Measurements from ENCODE around the gene CCDC88C. TPM values are rescaled to one million over a fixed set of nuclear protein-coding genes. Genes with fewer than 3 reads are reported as not detected.

The CCDC88C gene
- total RNA-seq, 1 experiment from 2014 or later, result 29.8 TPM

DNA sequence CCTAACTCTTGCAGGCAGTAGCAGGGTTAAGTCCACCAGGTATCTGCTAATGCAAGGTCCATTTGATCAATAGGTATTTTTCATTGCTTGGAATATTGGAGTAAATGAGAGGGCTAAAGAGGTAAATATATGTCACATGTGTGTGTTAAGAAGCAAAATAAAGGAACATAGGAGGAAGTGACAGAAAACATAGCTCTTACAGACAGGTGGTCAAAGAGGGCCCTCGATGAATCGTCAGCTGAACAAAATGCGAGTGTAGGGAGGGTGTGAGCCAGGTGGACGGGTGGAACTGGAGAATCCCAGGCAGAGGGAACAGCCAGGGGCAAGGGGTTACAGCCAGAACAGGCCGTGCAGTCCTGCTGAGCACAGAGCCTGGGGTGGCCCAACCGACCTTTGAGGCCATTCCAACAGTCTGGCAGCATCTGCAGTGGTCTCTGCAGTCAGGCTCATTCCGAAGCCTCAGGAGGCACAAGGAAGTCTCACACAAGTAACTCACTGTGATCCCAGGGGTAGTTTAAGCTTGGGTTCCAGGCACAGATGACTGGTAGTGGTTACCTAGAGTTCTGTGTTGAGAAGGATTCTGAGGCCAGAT is 43.2 kb downstream of the CCDC88C start:
- no peaks in the 10 kb centered on the region for H3K36me3 ChIP-seq (ENCODE audit: control insufficient read depth, insufficient read depth, low read length)
- H3K4me1 Mint-ChIP-seq (ENCODE audit: low read depth, unreplicated experiment), result peaks cover 9% of the 10 kb centered on the region
- no peaks in the 10 kb centered on the region for H3K36me3 Mint-ChIP-seq (ENCODE audit: insufficient read depth, unreplicated experiment)
- intact Hi-C loops (cut with micrococcal nuclease; ENCODE audit: unreplicated experiment), result no loop called here
- no TSS peak for BruUV-seq (replicated peaks)
- no peak for TF ChIP-seq CTCF (IDR thresholded peaks at IDR 0.05; ENCODE audit: insufficient read depth in 1 of 2, low read depth in 1 of 2, low read length in 1 of 2, severe bottlenecking in 1 of 2, unreplicated experiment in 1 of 2)
- H3K9me3 Mint-ChIP-seq (ENCODE audit: unreplicated experiment), result no peaks in the 10 kb centered on the region
- H3K27me3 Mint-ChIP-seq (ENCODE audit: insufficient read depth, unreplicated experiment), result no peaks in the 10 kb centered on the region
- POLR2A ChIA-PET, result no interaction called here
- no peak for DNase-seq
- no peaks in the 10 kb centered on the region for H3K4me1 ChIP-seq
- no peaks in the 10 kb centered on the region for H3K27me3 ChIP-seq (replicated peaks; ENCODE audit: control insufficient read depth, insufficient read depth, low read length)
- CTCF ChIA-PET, result interaction anchor here (0.6 to 1.0 kb wide), 2 partner anchors 12 to 51 kb away, joined by 3 to 4 read pairs; no protein-coding TSS in a partner anchor
- H3K27ac Mint-ChIP-seq (ENCODE audit: unreplicated experiment), result peak overlapping the region; percentile 45
- no peaks in the 10 kb centered on the region for H3K9me3 ChIP-seq
- H3K4me3 Mint-ChIP-seq (ENCODE audit: unreplicated experiment), result no peak overlapping the region
- no peak overlapping the region for H3K4me3 ChIP-seq (ENCODE audit: low read depth, low read length)

DNA sequence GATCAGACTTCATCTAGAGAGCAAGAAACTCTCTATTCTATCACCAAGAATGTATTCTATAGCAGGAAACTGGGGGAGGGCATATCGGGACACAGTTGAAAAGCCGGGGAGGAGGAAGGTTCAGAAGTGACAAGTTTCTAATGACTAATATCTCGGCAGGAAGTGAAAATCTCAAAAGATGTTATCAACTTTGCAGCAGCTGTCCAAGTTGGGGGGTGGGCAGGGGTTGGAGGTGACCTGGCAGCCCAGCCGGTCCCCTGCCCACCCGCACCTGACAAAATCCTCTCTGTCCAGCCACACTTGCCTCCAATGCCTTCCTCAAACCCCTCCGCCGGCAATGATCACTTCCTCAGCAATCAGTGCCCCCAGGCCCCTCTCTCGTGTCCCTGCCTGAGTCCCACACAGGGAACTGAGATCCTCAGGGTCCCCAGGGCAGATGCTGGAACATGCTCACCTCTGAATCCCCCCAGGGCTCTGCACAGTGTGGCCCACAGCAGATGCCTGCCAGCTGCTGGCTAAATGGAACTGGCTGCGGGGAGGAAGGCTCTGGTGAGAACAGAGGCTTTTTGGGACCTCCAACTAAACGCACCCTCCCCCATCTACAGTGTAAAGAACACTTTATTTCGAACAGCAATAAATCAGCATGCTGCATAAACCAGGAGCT is 43.9 kb downstream of the CCDC88C start:
- intact Hi-C loops (cut with micrococcal nuclease; ENCODE audit: unreplicated experiment), result no loop called here
- no peak for TF ChIP-seq CTCF (IDR thresholded peaks at IDR 0.05; ENCODE audit: insufficient read depth in 1 of 2, low read depth in 1 of 2, low read length in 1 of 2, severe bottlenecking in 1 of 2, unreplicated experiment in 1 of 2)
- no peak overlapping the region for H3K4me3 ChIP-seq (ENCODE audit: low read depth, low read length)
- Mint-ChIP-seq H3K4me1 (ENCODE audit: low read depth, unreplicated experiment) (peaks cover 9% of the 10 kb centered on the region), H3K27ac (ENCODE audit: unreplicated experiment) (peak overlapping the region; percentile 45), H3K9me3 (ENCODE audit: unreplicated experiment) (no peaks in the 10 kb centered on the region), H3K36me3 (ENCODE audit: insufficient read depth, unreplicated experiment) (no peaks in the 10 kb centered on the region), H3K27me3 (ENCODE audit: insufficient read depth, unreplicated experiment) (no peaks in the 10 kb centered on the region), H3K4me3 (ENCODE audit: unreplicated experiment) (no peak overlapping the region)
- H3K27me3 ChIP-seq (replicated peaks; ENCODE audit: control insufficient read depth, insufficient read depth, low read length), result no peaks in the 10 kb centered on the region
- CTCF ChIA-PET, result no interaction called here
- H3K4me1 ChIP-seq, result no peaks in the 10 kb centered on the region
- BruUV-seq (replicated peaks), result no TSS peak
- no peak for DNase-seq
- no peaks in the 10 kb centered on the region for H3K36me3 ChIP-seq (ENCODE audit: control insufficient read depth, insufficient read depth, low read length)
- H3K9me3 ChIP-seq, result no peaks in the 10 kb centered on the region
- POLR2A ChIA-PET, result no interaction called here

- ChIA-PET POLR2A (no interaction called here), CTCF (no interaction called here)
- H3K27me3 Mint-ChIP-seq (ENCODE audit: insufficient read depth, unreplicated experiment), result no peaks in the 10 kb centered on the region
- H3K9me3 ChIP-seq, result no peaks in the 10 kb centered on the region
- no peaks in the 10 kb centered on the region for H3K36me3 ChIP-seq (ENCODE audit: control insufficient read depth, insufficient read depth, low read length)
- no peak overlapping the region for H3K4me3 Mint-ChIP-seq (ENCODE audit: unreplicated experiment)
- H3K27me3 ChIP-seq (replicated peaks; ENCODE audit: control insufficient read depth, insufficient read depth, low read length), result no peaks in the 10 kb centered on the region
- no peak overlapping the region for H3K27ac Mint-ChIP-seq (ENCODE audit: unreplicated experiment)
- H3K4me1 ChIP-seq, result no peaks in the 10 kb centered on the region
- H3K9me3 Mint-ChIP-seq (ENCODE audit: unreplicated experiment), result no peaks in the 10 kb centered on the region
- intact Hi-C loops (cut with micrococcal nuclease; ENCODE audit: unreplicated experiment), result no loop called here
- TF ChIP-seq CTCF (IDR thresholded peaks at IDR 0.05; ENCODE audit: insufficient read depth in 1 of 2, low read depth in 1 of 2, low read length in 1 of 2, severe bottlenecking in 1 of 2, unreplicated experiment in 1 of 2), result no peak
- H3K4me3 ChIP-seq (ENCODE audit: low read depth, low read length), result no peak overlapping the region
- BruUV-seq (replicated peaks), result no TSS peak
- H3K36me3 Mint-ChIP-seq (ENCODE audit: insufficient read depth, unreplicated experiment), result no peaks in the 10 kb centered on the region
- H3K4me1 Mint-ChIP-seq (ENCODE audit: low read depth, unreplicated experiment), result peaks cover 4% of the 10 kb centered on the region
- DNase-seq, result no peak
Measured at GRCh38 chr14:91372671-91373495, 44.7 kb downstream of the CCDC88C start.
